Measurements from ENCODE around the gene FGFRL1. TPM values are rescaled to one million over a fixed set of nuclear protein-coding genes. Genes with fewer than 3 reads are reported as not detected.

Gene FGFRL1
- total RNA-seq, 6 experiments from 2014 or later = 27.9 to 60.1 (median 45.7) TPM

GRCh38 chr4:986428-986878, 25.0 kb upstream of the FGFRL1 start:
- peak overlapping the region; percentile 58 to 80 (median 72) for H3K4me3 ChIP-seq
- peaks cover 0 to 16% (median 4%) of the 10 kb centered on the region in 4 donors for H3K36me3 ChIP-seq
- DNase-seq (no peak), ATAC-seq (peak in 3 of 4 donors; percentile 1 to 2 (median 1))
- intact Hi-C loops (cut with DNase I) = no loop called here
- no peak for TF ChIP-seq POLR2A (IDR thresholded peaks at IDR 0.05)
- TF ChIP-seq CTCF (IDR thresholded peaks at IDR 0.05) = no peak
- H3K4me1 ChIP-seq = peaks cover 0 to 27% (median 11%) of the 10 kb centered on the region in 4 donors
- no peaks in the 10 kb centered on the region for H3K9me3 ChIP-seq
- H3K27me3 ChIP-seq = no peaks in the 10 kb centered on the region
- WGBS (ENCODE audit: insufficient coverage, low coverage, low lambda C conversion rate, missing lambda C conversion rate) = 1% methylated on average over 7 of the region's 14 CpGs
- peak overlapping the region; percentile 16 to 81 (median 73) for H3K27ac ChIP-seq

DNA sequence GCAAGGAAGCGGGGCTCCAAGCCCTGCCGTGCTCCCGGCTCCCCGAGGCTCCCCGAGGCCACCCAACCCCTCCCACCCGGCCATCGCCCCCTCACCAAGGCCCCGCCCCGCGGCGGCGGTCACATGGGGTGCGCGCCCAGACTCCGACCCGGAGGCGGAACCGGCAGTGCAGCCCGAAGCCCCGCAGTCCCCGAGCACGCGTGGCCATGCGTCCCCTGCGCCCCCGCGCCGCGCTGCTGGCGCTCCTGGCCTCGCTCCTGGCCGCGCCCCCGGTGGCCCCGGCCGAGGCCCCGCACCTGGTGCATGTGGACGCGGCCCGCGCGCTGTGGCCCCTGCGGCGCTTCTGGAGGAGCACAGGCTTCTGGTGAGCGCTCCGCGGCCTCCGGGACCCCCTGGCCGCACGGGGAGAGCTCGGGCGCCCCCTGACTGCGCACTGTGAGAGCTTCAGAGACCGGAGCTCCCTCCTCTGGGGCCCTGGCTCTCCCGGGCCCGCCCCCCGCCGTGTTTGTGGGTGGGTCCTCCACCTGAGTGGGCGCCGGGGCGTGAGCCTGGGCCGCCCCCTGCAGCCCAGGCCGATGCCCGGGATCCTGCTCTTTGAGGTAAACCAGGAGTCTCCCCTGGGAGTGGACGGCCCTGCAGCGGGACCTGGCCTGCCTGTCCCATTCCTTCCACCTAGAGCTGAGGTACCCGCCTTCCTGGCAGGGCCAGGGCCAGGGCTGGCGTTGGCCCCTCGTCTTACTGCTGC, 24.4 kb upstream of the FGFRL1 start, which contains the start of gene IDUA:
TSS of gene IDUA (plus strand) at position 166 of the 745 bp plus-strand sequence. CDS start at position 207, 41 bp downstream.
- Histone ChIP-seq H3K36me3 (peaks cover 0 to 17% (median 4%) of the 10 kb centered on the region in 4 donors), H3K4me1 (peaks cover 0 to 29% (median 13%) of the 10 kb centered on the region in 4 donors), H3K9me3 (no peaks in the 10 kb centered on the region), H3K4me3 (peak within 1 kb of the TSS; percentile 58 to 80 (median 72)), H3K27ac (peak within 1 kb of the TSS; percentile 16 to 81 (median 73)), H3K27me3 (no peaks in the 10 kb centered on the region)
- ATAC-seq = peak; percentile 62 to 81 (median 73)
- WGBS (ENCODE audit: insufficient coverage, low coverage, low lambda C conversion rate, missing lambda C conversion rate) = 0% methylated on average over 3 of the region's 69 CpGs
- TF ChIP-seq POLR2A (IDR thresholded peaks at IDR 0.05) = peak; percentile 70
- peak; percentile 42 to 60 (median 50) for TF ChIP-seq CTCF (IDR thresholded peaks at IDR 0.05)
- intact Hi-C loops (cut with DNase I) = no loop called here
- peak; percentile 89 to 94 (median 93) for DNase-seq

- Histone ChIP-seq H3K36me3 (peaks cover 0 to 17% (median 4%) of the 10 kb centered on the region in 4 donors), H3K4me3 (peak overlapping the region; percentile 58 to 80 (median 72)), H3K27ac (peak overlapping the region in 2 of 3 donors; percentile 2 to 81), H3K9me3 (no peaks in the 10 kb centered on the region), H3K27me3 (no peaks in the 10 kb centered on the region), H3K4me1 (peaks cover 0 to 29% (median 13%) of the 10 kb centered on the region in 4 donors)
- intact Hi-C loops (cut with DNase I) = no loop called here
- no peak for DNase-seq
- no peak for ATAC-seq
- WGBS (ENCODE audit: insufficient coverage, low coverage, low lambda C conversion rate, missing lambda C conversion rate) = 31% methylated on average over 17 of the region's 37 CpGs
- TF ChIP-seq CTCF (IDR thresholded peaks at IDR 0.05) (no peak), POLR2A (IDR thresholded peaks at IDR 0.05) (no peak)
Observed at GRCh38 chr4:987624-988513, 23.6 kb upstream of the FGFRL1 start.

All from right lobe of liver (tissue), 6 donors.